LNCAP (cell line): ENCODE measurements around the gene WIPF1.

Source experiments
- CTCF ChIP-seq: fragments of 450-650 bp; IDR thresholded peaks from 2 replicates; pipeline ENCODE4 v1.5.1; 2017; ENCODE audit warnings: mild to moderate bottlenecking

Gene WIPF1

GRCh38 chr2:174568425-174568824, 29.2 kb downstream of the WIPF1 start:
- TF ChIP-seq CTCF: no peak

DNA sequence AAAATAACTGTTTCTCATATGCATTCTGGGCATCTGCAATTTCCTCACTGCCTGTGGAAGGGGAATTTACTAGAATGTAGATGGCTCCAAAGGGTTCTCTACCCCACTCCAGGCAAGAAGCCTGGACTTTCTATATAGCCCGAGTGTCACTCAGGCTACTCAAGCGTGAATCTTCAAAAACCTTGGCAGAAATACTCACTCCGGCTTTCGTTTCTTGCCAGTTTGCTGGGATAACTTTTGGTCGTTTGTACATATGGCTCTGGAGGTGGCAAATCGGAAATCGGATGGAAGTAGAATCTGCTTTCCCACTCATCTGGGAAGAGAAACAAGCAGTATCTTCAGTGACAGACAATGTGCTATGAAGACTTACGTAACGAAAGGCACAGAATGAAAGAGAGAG, 30.7 kb downstream of the WIPF1 start:
- no peak for TF ChIP-seq CTCF

GRCh38 chr2:174563530-174564282, 33.9 kb downstream of the WIPF1 start:
- no peak for TF ChIP-seq CTCF

DNA sequence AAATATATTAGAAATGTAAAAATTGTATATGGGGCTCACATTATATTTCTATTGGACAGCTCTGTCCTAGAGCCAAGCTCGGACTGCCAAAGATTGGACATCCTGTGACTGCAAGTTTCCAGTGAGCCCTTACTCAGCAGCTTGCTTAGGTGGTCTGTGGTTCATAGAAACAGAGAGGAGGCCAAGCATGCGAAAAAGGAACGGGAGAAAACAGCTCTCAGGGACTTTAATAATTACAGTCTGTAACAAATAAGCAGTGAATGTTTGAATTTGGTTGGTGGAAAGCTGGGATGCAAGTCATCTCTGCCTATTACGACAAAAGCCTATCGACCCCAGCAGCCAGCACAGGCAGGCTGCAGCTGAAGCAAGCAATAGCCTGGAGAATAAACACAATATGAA, 35.6 kb downstream of the WIPF1 start:
- TF ChIP-seq CTCF: no peak

DNA sequence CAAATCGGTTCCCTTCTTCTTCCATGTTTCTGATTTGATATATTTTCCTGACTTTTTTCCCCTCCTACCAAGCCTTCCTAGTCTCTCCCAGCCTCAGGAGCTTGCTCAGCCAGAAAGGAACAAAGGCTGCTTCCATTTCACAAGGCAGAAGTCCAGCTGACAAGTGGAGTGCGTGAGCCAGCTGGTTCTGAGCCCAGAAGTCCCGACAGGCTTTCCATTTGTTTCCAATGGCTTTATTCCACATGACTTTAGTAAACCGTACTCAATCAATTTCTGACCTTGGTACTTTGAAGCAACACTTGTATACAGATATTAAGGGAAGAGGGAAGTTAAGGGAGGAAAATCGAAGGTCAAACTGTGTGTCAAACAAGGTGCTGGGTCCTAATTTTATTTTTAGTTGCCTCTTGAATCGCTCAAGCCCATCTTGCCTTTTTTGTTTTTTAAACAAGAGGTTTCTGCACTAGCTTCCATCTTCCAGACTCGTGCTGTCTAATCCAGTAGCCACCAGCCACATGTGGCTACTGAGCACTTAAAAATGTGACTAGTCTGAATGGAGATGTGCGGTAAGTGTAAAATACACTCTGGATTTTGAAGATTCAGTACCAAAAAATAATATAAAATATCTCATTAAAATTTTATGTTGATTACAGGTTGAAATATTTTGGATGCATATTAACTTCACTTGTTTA, 36.2 kb downstream of the WIPF1 start:
- TF ChIP-seq CTCF: no peak

- TF ChIP-seq CTCF: no peak
Measured at GRCh38 chr2:174560737-174561136, 36.9 kb downstream of the WIPF1 start.

DNA sequence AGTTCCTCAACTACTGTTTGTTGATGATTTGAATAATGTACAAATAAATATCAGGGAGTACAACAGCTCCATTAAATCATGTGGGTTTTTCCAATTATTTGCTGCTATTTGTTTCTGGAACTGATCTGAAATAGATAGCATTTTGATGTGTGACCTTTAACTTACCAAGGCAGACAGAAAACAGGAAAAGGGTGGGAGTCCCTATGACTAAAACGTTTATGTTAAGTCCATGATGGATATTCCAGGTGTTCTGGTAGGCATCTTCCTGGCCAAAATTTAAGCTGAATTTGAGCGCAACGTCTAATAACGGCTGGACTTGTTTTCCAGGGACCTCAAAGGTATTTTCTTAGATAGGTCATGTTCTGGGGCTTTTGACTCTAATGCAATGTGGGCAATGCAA, 41.6 kb downstream of the WIPF1 start:
- TF ChIP-seq CTCF: no peak
